Astrocyte (in vitro differentiated cells and primary cell): Measurements from ENCODE around the gene CTSD.
"Not testable (repeated sequence)": the region's sequence is repeated elsewhere in the genome, so short reads cannot be mapped to it uniquely, and the experiment has no call there.

Source experiments
- CTCF ChIP-seq: IDR thresholded peaks from 2 replicates; pipeline ENCODE4 v1.5.1; 2011; ENCODE audit warnings: low read depth, mild to moderate bottlenecking, inconsistent platforms, low read length, moderate library complexity; ENCODE audit not compliant: insufficient read depth
- EZH2 ChIP-seq: IDR thresholded peaks from 2 replicates; pipeline ENCODE4 v1.6.1; 2012; ENCODE audit warnings: mild to moderate bottlenecking, low read length, inconsistent platforms; ENCODE audit not compliant: insufficient read depth

- not testable (repeated sequence) for TF ChIP-seq EZH2, CTCF
These were observed 40.2 kb upstream of the CTSD start for GRCh38 chr11:1803835-1804519.
